GM12878 (cell line): ENCODE data around the gene FDPS. TPM values are rescaled to one million over a fixed set of nuclear protein-coding genes. Genes with fewer than 3 reads are reported as not detected.
A peak's percentile ranks its signal among the peaks of the same experiment; 100 is the strongest.

Source experiments
- BRCA1 ChIP-seq: IDR thresholded peaks from 2 replicates; pipeline ENCODE4 v1.6.1; 2011; ENCODE audit warnings: low read depth, low read length, improper control_type of control experiment
- IKZF1 ChIP-seq: fragments of 450-650 bp; conservative IDR thresholded peaks from 2 replicates; pipeline ENCODE4 v1.6.1; 2017; ENCODE audit warnings: antibody characterized with exemption, mild to moderate bottlenecking
- MXI1 ChIP-seq: fragments of 150-350 bp; IDR thresholded peaks from 2 replicates; pipeline ENCODE4 v1.6.1; 2011; ENCODE audit warnings: low read depth, mild to moderate bottlenecking, inconsistent platforms, low read length, improper control_type of control experiment
- NFIC ChIP-seq: IDR thresholded peaks from 2 replicates; pipeline ENCODE4 v1.6.1; 2012; ENCODE audit warnings: low read depth, mild to moderate bottlenecking, inconsistent platforms, low read length, moderate library complexity
- RB1 ChIP-seq: fragments of 450-650 bp; formaldehyde crosslinking; IDR thresholded peaks from 2 replicates; pipeline ENCODE4 v1.6.1; 2017; ENCODE audit warnings: mild to moderate bottlenecking, borderline replicate concordance
- RELA ChIP-seq: fragments of 450-650 bp; IDR thresholded peaks from 2 replicates; pipeline ENCODE4 v1.8.0; 2014; ENCODE audit warnings: borderline replicate concordance; ENCODE audit not compliant: partially characterized antibody
- REST ChIP-seq: IDR thresholded peaks from 2 replicates; pipeline ENCODE4 v1.6.1; 2012; ENCODE audit warnings: mild to moderate bottlenecking, low read depth, low read length
- SMARCA5 ChIP-seq: fragments of 450-650 bp; IDR thresholded peaks from 2 replicates; pipeline ENCODE4 v1.6.1; 2017; ENCODE audit warnings: mild to moderate bottlenecking
- SP1 ChIP-seq: IDR thresholded peaks from one replicate; pipeline ENCODE4 v1.6.1; 2011; ENCODE audit warnings: low read depth, low read length
- YY1 ChIP-seq: IDR thresholded peaks from 2 replicates; pipeline ENCODE4 v1.6.1; 2011; ENCODE audit warnings: low read depth, mild to moderate bottlenecking, low read length
- ZNF687 ChIP-seq: fragments of 450-650 bp; IDR thresholded peaks from 2 replicates; pipeline ENCODE4 v1.6.1; 2017; ENCODE audit warnings: mild to moderate bottlenecking, moderate library complexity
- polyA plus RNA-seq, 11 experiments: library from polyadenylated mRNA; depleted of rRNA in 4 of 11; unstranded in 6 of 11; stranded (reverse) in 5 of 11; fragments of >200 nt; fragmentation: Nextera tagmentation in 4 of 11; fragmentation: Illumina TruSeq in 1 of 11; extraction: Ambion mirVana in 4 of 11; extraction: Trizol in 1 of 11; gene quantifications; 1 replicate in 1 of 11; 2 replicates in 10 of 11; pipeline versions ENCODE4 v1.2.1 to v1.2.3, GENCODE V29; 2011 to 2016; ENCODE audit warnings: inconsistent platforms in 2 of 11, missing spikeins in 2 of 11, low read depth in 1 of 11
- total RNA-seq, 4 experiments: library from RNA; depleted of rRNA in 3 of 4; stranded (reverse); fragments of >200 nt in 3 of 4; fragmentation: Illumina TruSeq in 1 of 4; extraction: Trizol in 1 of 4; gene quantifications; 2 replicates each; pipeline versions ENCODE4 v1.2.1 to v1.2.3, GENCODE V29; 2013 to 2021
- TF ChIP-seq, protein P1 (sequence below): fragments of 450-650 bp; formaldehyde crosslinking; IDR thresholded peaks from 2 replicates; pipeline ENCODE4 v1.4.0; 2020; ENCODE audit warnings: mild to moderate bottlenecking, moderate library complexity
- TF ChIP-seq, protein P2 (sequence below): fragments of 450-650 bp; conservative IDR thresholded peaks from 2 replicates; pipeline ENCODE4 v1.6.1; 2017; ENCODE audit warnings: mild to moderate bottlenecking, moderate library complexity

The FDPS gene
- total and polyA plus RNA-seq, 10 of the 15 experiments (the other 5 are each of a cell fraction or from before 2014, with no cell fraction given), result 405 to 1,156 (median 487) TPM

DNA sequence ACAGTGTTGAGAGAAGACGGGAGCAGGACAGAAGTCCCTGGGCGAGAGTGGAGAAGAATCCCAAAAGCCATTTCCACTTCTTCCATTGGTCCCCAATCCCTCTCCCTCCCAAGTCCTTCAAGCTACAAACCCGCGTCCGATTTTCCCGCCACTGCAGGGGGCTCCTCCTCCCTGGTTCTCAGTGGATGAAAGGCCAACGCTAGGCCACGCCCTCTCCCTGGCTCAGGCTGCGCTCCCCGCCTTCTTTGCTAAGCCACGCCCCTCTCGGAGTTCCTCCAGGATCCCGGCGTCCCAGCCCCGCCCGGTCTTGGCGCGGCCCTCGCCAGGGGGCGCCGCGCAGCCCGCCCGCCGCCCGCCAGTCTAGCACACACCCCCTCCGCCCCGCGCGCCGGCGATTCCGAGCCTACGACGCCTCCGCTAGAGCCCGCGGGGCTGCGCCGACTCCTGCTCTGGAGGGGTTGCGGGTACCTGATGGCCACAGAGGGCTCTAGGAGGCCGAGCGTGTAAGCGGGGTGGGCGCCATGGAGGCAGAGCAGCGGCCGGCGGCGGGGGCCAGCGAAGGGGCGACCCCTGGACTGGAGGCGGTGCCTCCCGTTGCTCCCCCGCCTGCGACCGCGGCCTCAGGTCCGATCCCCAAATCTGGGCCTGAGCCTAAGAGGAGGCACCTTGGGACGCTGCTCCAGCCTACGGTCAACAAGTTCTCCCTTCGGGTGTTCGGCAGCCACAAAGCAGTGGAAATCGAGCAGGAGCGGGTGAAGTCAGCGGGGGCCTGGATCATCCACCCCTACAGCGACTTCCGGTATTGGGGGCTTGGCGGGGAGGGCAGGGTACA, 31.4 kb upstream of the FDPS start, which contains the start of gene HCN3 (continued):
- TF ChIP-seq, protein P1, sequence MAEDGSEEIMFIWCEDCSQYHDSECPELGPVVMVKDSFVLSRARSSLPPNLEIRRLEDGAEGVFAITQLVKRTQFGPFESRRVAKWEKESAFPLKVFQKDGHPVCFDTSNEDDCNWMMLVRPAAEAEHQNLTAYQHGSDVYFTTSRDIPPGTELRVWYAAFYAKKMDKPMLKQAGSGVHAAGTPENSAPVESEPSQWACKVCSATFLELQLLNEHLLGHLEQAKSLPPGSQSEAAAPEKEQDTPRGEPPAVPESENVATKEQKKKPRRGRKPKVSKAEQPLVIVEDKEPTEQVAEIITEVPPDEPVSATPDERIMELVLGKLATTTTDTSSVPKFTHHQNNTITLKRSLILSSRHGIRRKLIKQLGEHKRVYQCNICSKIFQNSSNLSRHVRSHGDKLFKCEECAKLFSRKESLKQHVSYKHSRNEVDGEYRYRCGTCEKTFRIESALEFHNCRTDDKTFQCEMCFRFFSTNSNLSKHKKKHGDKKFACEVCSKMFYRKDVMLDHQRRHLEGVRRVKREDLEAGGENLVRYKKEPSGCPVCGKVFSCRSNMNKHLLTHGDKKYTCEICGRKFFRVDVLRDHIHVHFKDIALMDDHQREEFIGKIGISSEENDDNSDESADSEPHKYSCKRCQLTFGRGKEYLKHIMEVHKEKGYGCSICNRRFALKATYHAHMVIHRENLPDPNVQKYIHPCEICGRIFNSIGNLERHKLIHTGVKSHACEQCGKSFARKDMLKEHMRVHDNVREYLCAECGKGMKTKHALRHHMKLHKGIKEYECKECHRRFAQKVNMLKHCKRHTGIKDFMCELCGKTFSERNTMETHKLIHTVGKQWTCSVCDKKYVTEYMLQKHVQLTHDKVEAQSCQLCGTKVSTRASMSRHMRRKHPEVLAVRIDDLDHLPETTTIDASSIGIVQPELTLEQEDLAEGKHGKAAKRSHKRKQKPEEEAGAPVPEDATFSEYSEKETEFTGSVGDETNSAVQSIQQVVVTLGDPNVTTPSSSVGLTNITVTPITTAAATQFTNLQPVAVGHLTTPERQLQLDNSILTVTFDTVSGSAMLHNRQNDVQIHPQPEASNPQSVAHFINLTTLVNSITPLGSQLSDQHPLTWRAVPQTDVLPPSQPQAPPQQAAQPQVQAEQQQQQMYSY (CRISPR knock-in tag), result no peak
- TF ChIP-seq BRCA1, result no peak
- TF ChIP-seq REST, result 0 out of 2 replicates have a peak, but pooled peaks have one; percentile 7
- peak; percentile 16; the same call in 1 of the 2 replicates for TF ChIP-seq ZNF687
- 0 out of 2 replicates have a peak, but pooled peaks have one; percentile 18 for TF ChIP-seq YY1
- TF ChIP-seq MXI1, result peak; percentile 69; the same call in 1 of the 2 replicates
- peak; percentile 82 for TF ChIP-seq SP1
- no peak for TF ChIP-seq NFIC
- peak; percentile 87; the same call in 1 of the 2 replicates for TF ChIP-seq RB1
- TF ChIP-seq SMARCA5, result peak; percentile 80; the same call in 1 of the 2 replicates
- TF ChIP-seq, protein P2, sequence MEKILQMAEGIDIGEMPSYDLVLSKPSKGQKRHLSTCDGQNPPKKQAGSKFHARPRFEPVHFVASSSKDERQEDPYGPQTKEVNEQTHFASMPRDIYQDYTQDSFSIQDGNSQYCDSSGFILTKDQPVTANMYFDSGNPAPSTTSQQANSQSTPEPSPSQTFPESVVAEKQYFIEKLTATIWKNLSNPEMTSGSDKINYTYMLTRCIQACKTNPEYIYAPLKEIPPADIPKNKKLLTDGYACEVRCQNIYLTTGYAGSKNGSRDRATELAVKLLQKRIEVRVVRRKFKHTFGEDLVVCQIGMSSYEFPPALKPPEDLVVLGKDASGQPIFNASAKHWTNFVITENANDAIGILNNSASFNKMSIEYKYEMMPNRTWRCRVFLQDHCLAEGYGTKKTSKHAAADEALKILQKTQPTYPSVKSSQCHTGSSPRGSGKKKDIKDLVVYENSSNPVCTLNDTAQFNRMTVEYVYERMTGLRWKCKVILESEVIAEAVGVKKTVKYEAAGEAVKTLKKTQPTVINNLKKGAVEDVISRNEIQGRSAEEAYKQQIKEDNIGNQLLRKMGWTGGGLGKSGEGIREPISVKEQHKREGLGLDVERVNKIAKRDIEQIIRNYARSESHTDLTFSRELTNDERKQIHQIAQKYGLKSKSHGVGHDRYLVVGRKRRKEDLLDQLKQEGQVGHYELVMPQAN, result peak; percentile 93
- TF ChIP-seq RELA, result peak; percentile 28
- peak; percentile 84 for TF ChIP-seq IKZF1
